HFF-Myc (cell line): ENCODE results near the gene STC2.

Source experiments
- DNase-seq: peaks from one replicate; pipeline ENCODE4 v3.0.0-alpha.2; 2011; ENCODE audit warnings: low read depth; ENCODE audit errors: extremely low read depth
- H3K4me3 ChIP-seq: replicated peaks from 2 replicates; pipeline ENCODE4 v1.5.1; 2011; ENCODE audit warnings: low read depth, mild to moderate bottlenecking, control low read depth, low read length
- CTCF ChIP-seq: IDR thresholded peaks from 2 replicates; pipeline ENCODE4 v1.5.1; 2012; ENCODE audit warnings: mild to moderate bottlenecking, low read depth, low read length, control low read depth; ENCODE audit errors: missing control alignments

Gene STC2

GRCh38 chr5:173334808-173335207 lies 6.6 kb upstream of the STC2 start:
- DNase-seq = no peak
- no peak overlapping the region for H3K4me3 ChIP-seq
- TF ChIP-seq CTCF = no peak

GRCh38 chr5:173333925-173334661 lies 5.9 kb upstream of the STC2 start:
- no peak overlapping the region for H3K4me3 ChIP-seq
- no peak for DNase-seq
- TF ChIP-seq CTCF = no peak

- H3K4me3 ChIP-seq = no peak overlapping the region
- peak; percentile 90 for TF ChIP-seq CTCF
- DNase-seq = peak; percentile 69
Observed at GRCh38 chr5:173331956-173332479, 3.8 kb upstream of the STC2 start.

GRCh38 chr5:173331287-173331686 lies 3.1 kb upstream of the STC2 start:
- no peak overlapping the region for H3K4me3 ChIP-seq
- no peak for TF ChIP-seq CTCF
- no peak for DNase-seq

GRCh38 chr5:173330338-173331206 lies 2.4 kb upstream of the STC2 start:
- DNase-seq = no peak
- TF ChIP-seq CTCF = no peak
- H3K4me3 ChIP-seq = no peak overlapping the region

- DNase-seq = no peak
- no peak for TF ChIP-seq CTCF
- H3K4me3 ChIP-seq = peak overlapping the region; percentile 85
Observed at GRCh38 chr5:173329491-173330337, 1.5 kb upstream of the STC2 start.
